Erythroblast (primary cell): Measurements from ENCODE around the gene KLHL3.

Source experiments
- GATA1 ChIP-seq: IDR thresholded peaks from 2 replicates; pipeline ENCODE4 v1.6.1; 2011; ENCODE audit warnings: low read depth, mild to moderate bottlenecking, control low read depth, low read length, moderate library complexity
- POLR2A ChIP-seq: IDR thresholded peaks from 2 replicates; pipeline ENCODE4 v1.6.1; 2011; ENCODE audit warnings: mild to moderate bottlenecking, low read length

GRCh38 chr5:137730336-137730735 lies 5.6 kb downstream of the KLHL3 start:
- TF ChIP-seq POLR2A (no peak), GATA1 (no peak)
